Stimulated activated CD4-positive, alpha-beta T cell treated with anti-CD3 and anti-CD28 coated beads, Interleukin-2, amount 100 ng/mL, for 24 hours (primary cell): ENCODE measurements around the gene KBTBD12.

Experiments used
- DNase-seq, 2 donors: peaks; one replicate each; pipeline ENCODE4 v3.0.0-alpha.2; 2020

The KBTBD12 gene

GRCh38 chr3:127988770-127989557 lies 73.9 kb downstream of the KBTBD12 start:
- no peak for DNase-seq

- DNase-seq = no peak
Measured at GRCh38 chr3:127990051-127990450, 75.0 kb downstream of the KBTBD12 start.

GRCh38 chr3:127990461-127990860 lies 75.4 kb downstream of the KBTBD12 start:
- DNase-seq = no peak

GRCh38 chr3:127991251-127991650 lies 76.2 kb downstream of the KBTBD12 start:
- no peak for DNase-seq

GRCh38 chr3:127991681-127992080 lies 76.6 kb downstream of the KBTBD12 start:
- DNase-seq = no peak

- DNase-seq = no peak
Measured at GRCh38 chr3:127992127-127992526, 77.1 kb downstream of the KBTBD12 start.

- no peak for DNase-seq
Measured at GRCh38 chr3:127994011-127994410, 79.0 kb downstream of the KBTBD12 start.

- no peak for DNase-seq
Measured at GRCh38 chr3:127997016-127997415, 82.0 kb downstream of the KBTBD12 start.

- DNase-seq = no peak
Measured at GRCh38 chr3:127997961-127998360, 82.9 kb downstream of the KBTBD12 start.

- no peak for DNase-seq
Measured at GRCh38 chr3:127998596-127998995, 83.6 kb downstream of the KBTBD12 start.

GRCh38 chr3:127999509-128000106 lies 84.6 kb downstream of the KBTBD12 start:
- no peak for DNase-seq

GRCh38 chr3:128001576-128001975 lies 86.5 kb downstream of the KBTBD12 start:
- DNase-seq = no peak

GRCh38 chr3:128004661-128005060 lies 89.6 kb downstream of the KBTBD12 start:
- no peak for DNase-seq

GRCh38 chr3:128006061-128007032 lies 91.3 kb downstream of the KBTBD12 start:
- no peak for DNase-seq

- DNase-seq = no peak
Measured at GRCh38 chr3:128007033-128007424, 92.0 kb downstream of the KBTBD12 start.

- DNase-seq = no peak
Measured at GRCh38 chr3:128009952-128010846, 95.2 kb downstream of the KBTBD12 start.

- peak in 1 of 2 donors; percentile 33 for DNase-seq
Measured at GRCh38 chr3:128011140-128011539, 96.1 kb downstream of the KBTBD12 start.

- no peak for DNase-seq
Measured at GRCh38 chr3:128012050-128012449, 97.0 kb downstream of the KBTBD12 start.

GRCh38 chr3:128014548-128014947 lies 99.5 kb downstream of the KBTBD12 start:
- DNase-seq = no peak

GRCh38 chr3:128016502-128016901 lies 101.5 kb downstream of the KBTBD12 start:
- no peak for DNase-seq

GRCh38 chr3:128021768-128022372 lies 106.8 kb downstream of the KBTBD12 start:
- no peak for DNase-seq

GRCh38 chr3:128033102-128033501 lies 118.1 kb downstream of the KBTBD12 start:
- DNase-seq = no peak
